ENCODE measurements around the gene MAN2A1. TPM values are rescaled to one million over a fixed set of nuclear protein-coding genes. Genes with fewer than 3 reads are reported as not detected.

MAN2A1 gene
- total and polyA plus RNA-seq, 2 experiments from 2014 or later: 32.5 to 129 TPM

DNA sequence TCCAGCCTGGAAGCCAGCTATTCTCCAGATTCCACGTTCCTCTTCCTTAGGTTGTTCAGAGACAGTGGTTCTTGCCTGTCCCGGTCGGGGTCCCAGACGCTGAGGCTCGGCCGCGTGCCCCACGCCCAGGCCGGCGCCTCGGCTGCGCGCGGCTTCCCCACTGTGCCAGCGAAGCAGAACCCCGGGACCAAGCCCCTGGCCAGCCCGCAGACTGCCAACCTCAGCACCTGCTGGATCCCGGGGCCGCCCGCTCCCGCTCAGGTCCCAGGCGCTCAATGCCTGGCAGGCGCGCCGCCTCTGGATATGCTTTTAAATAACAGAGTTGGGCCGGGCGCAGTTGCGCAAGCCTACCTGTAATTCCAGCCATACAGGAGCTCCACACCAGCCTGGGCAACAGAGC is 195.5 kb downstream of the MAN2A1 start:
- no peak for DNase-seq (ENCODE audit: low spot score)
- no peaks in the 10 kb centered on the region for H3K27me3 ChIP-seq (ENCODE audit: insufficient read depth)
- no peaks in the 10 kb centered on the region for H3K36me3 Mint-ChIP-seq (ENCODE audit: low read depth)
- no peaks in the 10 kb centered on the region for H3K9me2 ChIP-seq (ENCODE audit: insufficient read depth)
- H3K4me3 ChIP-seq: no peak overlapping the region
- no peaks in the 10 kb centered on the region for H3K36me3 ChIP-seq (ENCODE audit: insufficient read depth)
- ATAC-seq: no peak
- H3K79me2 ChIP-seq (replicated peaks; ENCODE audit: insufficient read depth): no peaks in the 10 kb centered on the region
- H3K27ac Mint-ChIP-seq: no peak overlapping the region
- H3K4me3 Mint-ChIP-seq: no peak overlapping the region
- H3K9me3 Mint-ChIP-seq: no peaks in the 10 kb centered on the region
- H3F3A ChIP-seq (replicated peaks; ENCODE audit: low read depth): no peaks in the 10 kb centered on the region
- no peak for TF ChIP-seq EZH2phosphoT487 (IDR thresholded peaks at IDR 0.05; ENCODE audit: unreplicated experiment)
- TF ChIP-seq NANOG (IDR thresholded peaks at IDR 0.05; ENCODE audit: borderline replicate concordance): no peak
- TF ChIP-seq STAT1 (IDR thresholded peaks at IDR 0.05; ENCODE audit: unreplicated experiment): no peak
- TF ChIP-seq, protein P1, sequence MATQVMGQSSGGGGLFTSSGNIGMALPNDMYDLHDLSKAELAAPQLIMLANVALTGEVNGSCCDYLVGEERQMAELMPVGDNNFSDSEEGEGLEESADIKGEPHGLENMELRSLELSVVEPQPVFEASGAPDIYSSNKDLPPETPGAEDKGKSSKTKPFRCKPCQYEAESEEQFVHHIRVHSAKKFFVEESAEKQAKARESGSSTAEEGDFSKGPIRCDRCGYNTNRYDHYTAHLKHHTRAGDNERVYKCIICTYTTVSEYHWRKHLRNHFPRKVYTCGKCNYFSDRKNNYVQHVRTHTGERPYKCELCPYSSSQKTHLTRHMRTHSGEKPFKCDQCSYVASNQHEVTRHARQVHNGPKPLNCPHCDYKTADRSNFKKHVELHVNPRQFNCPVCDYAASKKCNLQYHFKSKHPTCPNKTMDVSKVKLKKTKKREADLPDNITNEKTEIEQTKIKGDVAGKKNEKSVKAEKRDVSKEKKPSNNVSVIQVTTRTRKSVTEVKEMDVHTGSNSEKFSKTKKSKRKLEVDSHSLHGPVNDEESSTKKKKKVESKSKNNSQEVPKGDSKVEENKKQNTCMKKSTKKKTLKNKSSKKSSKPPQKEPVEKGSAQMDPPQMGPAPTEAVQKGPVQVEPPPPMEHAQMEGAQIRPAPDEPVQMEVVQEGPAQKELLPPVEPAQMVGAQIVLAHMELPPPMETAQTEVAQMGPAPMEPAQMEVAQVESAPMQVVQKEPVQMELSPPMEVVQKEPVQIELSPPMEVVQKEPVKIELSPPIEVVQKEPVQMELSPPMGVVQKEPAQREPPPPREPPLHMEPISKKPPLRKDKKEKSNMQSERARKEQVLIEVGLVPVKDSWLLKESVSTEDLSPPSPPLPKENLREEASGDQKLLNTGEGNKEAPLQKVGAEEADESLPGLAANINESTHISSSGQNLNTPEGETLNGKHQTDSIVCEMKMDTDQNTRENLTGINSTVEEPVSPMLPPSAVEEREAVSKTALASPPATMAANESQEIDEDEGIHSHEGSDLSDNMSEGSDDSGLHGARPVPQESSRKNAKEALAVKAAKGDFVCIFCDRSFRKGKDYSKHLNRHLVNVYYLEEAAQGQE (IDR thresholded peaks at IDR 0.05; ENCODE audit: unreplicated experiment): no peak
- TF ChIP-seq, protein P2, sequence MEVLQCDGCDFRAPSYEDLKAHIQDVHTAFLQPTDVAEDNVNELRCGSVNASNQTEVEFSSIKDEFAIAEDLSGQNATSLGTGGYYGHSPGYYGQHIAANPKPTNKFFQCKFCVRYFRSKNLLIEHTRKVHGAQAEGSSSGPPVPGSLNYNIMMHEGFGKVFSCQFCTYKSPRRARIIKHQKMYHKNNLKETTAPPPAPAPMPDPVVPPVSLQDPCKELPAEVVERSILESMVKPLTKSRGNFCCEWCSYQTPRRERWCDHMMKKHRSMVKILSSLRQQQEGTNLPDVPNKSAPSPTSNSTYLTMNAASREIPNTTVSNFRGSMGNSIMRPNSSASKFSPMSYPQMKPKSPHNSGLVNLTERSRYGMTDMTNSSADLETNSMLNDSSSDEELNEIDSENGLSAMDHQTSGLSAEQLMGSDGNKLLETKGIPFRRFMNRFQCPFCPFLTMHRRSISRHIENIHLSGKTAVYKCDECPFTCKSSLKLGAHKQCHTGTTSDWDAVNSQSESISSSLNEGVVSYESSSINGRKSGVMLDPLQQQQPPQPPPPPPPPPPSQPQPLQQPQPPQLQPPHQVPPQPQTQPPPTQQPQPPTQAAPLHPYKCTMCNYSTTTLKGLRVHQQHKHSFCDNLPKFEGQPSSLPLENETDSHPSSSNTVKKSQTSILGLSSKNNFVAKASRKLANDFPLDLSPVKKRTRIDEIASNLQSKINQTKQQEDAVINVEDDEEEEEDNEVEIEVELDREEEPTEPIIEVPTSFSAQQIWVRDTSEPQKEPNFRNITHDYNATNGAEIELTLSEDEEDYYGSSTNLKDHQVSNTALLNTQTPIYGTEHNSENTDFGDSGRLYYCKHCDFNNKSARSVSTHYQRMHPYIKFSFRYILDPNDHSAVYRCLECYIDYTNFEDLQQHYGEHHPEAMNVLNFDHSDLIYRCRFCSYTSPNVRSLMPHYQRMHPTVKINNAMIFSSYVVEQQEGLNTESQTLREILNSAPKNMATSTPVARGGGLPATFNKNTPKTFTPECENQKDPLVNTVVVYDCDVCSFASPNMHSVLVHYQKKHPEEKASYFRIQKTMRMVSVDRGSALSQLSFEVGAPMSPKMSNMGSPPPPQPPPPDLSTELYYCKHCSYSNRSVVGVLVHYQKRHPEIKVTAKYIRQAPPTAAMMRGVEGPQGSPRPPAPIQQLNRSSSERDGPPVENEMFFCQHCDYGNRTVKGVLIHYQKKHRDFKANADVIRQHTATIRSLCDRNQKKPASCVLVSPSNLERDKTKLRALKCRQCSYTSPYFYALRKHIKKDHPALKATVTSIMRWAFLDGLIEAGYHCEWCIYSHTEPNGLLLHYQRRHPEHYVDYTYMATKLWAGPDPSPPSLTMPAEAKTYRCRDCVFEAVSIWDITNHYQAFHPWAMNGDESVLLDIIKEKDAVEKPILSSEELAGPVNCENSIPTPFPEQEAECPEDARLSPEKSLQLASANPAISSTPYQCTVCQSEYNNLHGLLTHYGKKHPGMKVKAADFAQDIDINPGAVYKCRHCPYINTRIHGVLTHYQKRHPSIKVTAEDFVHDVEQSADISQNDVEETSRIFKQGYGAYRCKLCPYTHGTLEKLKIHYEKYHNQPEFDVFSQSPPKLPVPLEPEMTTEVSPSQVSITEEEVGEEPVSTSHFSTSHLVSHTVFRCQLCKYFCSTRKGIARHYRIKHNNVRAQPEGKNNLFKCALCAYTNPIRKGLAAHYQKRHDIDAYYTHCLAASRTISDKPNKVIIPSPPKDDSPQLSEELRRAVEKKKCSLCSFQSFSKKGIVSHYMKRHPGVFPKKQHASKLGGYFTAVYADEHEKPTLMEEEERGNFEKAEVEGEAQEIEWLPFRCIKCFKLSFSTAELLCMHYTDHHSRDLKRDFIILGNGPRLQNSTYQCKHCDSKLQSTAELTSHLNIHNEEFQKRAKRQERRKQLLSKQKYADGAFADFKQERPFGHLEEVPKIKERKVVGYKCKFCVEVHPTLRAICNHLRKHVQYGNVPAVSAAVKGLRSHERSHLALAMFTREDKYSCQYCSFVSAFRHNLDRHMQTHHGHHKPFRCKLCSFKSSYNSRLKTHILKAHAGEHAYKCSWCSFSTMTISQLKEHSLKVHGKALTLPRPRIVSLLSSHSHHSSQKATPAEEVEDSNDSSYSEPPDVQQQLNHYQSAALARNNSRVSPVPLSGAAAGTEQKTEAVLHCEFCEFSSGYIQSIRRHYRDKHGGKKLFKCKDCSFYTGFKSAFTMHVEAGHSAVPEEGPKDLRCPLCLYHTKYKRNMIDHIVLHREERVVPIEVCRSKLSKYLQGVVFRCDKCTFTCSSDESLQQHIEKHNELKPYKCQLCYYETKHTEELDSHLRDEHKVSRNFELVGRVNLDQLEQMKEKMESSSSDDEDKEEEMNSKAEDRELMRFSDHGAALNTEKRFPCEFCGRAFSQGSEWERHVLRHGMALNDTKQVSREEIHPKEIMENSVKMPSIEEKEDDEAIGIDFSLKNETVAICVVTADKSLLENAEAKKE (CRISPR knock-in tag; IDR thresholded peaks at IDR 0.05): no peak
- no peak for TF ChIP-seq ZNF331 (CRISPR knock-in tag; IDR thresholded peaks at IDR 0.05; ENCODE audit: low read depth)
- TF ChIP-seq, protein P3, sequence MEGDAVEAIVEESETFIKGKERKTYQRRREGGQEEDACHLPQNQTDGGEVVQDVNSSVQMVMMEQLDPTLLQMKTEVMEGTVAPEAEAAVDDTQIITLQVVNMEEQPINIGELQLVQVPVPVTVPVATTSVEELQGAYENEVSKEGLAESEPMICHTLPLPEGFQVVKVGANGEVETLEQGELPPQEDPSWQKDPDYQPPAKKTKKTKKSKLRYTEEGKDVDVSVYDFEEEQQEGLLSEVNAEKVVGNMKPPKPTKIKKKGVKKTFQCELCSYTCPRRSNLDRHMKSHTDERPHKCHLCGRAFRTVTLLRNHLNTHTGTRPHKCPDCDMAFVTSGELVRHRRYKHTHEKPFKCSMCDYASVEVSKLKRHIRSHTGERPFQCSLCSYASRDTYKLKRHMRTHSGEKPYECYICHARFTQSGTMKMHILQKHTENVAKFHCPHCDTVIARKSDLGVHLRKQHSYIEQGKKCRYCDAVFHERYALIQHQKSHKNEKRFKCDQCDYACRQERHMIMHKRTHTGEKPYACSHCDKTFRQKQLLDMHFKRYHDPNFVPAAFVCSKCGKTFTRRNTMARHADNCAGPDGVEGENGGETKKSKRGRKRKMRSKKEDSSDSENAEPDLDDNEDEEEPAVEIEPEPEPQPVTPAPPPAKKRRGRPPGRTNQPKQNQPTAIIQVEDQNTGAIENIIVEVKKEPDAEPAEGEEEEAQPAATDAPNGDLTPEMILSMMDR (conservative IDR thresholded peaks at IDR 0.05; ENCODE audit: low read depth in 2 of 2): no peak
- no peak for TF ChIP-seq ZNF114 (CRISPR knock-in tag; IDR thresholded peaks at IDR 0.05)
- TF ChIP-seq, protein P4, sequence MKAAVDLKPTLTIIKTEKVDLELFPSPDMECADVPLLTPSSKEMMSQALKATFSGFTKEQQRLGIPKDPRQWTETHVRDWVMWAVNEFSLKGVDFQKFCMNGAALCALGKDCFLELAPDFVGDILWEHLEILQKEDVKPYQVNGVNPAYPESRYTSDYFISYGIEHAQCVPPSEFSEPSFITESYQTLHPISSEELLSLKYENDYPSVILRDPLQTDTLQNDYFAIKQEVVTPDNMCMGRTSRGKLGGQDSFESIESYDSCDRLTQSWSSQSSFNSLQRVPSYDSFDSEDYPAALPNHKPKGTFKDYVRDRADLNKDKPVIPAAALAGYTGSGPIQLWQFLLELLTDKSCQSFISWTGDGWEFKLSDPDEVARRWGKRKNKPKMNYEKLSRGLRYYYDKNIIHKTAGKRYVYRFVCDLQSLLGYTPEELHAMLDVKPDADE (IDR thresholded peaks at IDR 0.05): no peak
- no peak for TF ChIP-seq JUNB (IDR thresholded peaks at IDR 0.05; ENCODE audit: unreplicated experiment)
- TF ChIP-seq CREB1 (CRISPR knock-in tag; IDR thresholded peaks at IDR 0.05; ENCODE audit: low read depth): no peak
- no peak for TF ChIP-seq POLR2AphosphoS5 (IDR thresholded peaks at IDR 0.05; ENCODE audit: low read depth)
- no peak for TF ChIP-seq EZH2 (IDR thresholded peaks at IDR 0.05; ENCODE audit: low read depth, unreplicated experiment)
- H3K27me3 Mint-ChIP-seq (ENCODE audit: insufficient read depth, low read depth, poor library complexity): no peaks in the 10 kb centered on the region
- H3K4me2 ChIP-seq: no peak overlapping the region
- no peaks in the 10 kb centered on the region for H3K4me1 ChIP-seq (ENCODE audit: insufficient read depth)
- H4K20me1 ChIP-seq (replicated peaks; ENCODE audit: insufficient read depth): no peaks in the 10 kb centered on the region
- H3K4me1 Mint-ChIP-seq: no peaks in the 10 kb centered on the region; the same call in 2 of the 3 replicates
- H2AFZ ChIP-seq: no peak overlapping the region
- H3K27ac ChIP-seq (ENCODE audit: low read depth): no peak overlapping the region
